GM18499 (cell line): Measurements from ENCODE around the gene ZBTB7C.

Experiments used
- ATAC-seq: cut with Tn5 transposase; IDR thresholded peaks from one replicate; pipeline ENCODE4 v1.9.1; 2021; ENCODE audit warnings: moderate number of reproducible peaks; ENCODE audit not compliant: insufficient read depth, unreplicated experiment

The ZBTB7C gene

GRCh38 chr18:48136827-48137373, 272.3 kb downstream of the ZBTB7C start:
- no peak for ATAC-seq

DNA sequence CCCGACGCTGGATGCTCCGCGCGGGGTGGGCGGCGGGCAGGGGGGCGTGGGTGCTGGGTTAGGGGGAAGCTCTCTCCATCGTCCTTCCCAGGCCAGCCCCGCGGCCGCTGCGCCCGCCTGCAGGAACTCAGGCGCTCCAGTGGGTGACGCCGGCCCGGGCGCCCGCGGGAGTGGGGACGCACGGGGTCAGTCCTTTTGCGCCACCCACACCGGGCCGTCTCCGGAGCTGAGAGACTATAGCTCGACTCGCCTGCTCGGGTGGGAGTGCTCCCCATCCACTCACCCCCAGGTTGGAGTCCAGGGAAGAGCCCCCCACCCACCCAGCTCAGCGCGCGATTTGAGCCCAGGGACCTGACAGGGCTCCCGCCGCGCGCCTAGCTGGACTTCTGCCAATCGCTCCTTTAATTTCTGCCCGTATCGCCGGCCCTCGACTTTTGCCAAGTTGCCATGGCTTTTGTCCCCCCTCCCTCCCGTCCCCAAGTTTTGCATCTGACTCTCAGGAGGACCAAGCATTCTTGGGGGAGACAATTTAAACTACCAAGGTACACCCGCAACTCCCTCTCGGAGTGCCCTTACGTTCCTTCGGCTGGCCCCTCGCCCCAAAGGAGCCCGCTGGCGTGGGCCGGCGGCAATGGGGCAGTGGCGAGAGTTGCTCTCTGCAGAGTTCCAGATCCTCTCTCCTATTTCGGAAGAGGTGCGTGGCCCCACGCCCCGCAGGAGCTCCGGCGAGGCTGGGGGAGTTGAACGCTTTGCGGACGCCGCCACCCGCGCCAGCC, 272.9 kb downstream of the ZBTB7C start:
- no peak for ATAC-seq

DNA sequence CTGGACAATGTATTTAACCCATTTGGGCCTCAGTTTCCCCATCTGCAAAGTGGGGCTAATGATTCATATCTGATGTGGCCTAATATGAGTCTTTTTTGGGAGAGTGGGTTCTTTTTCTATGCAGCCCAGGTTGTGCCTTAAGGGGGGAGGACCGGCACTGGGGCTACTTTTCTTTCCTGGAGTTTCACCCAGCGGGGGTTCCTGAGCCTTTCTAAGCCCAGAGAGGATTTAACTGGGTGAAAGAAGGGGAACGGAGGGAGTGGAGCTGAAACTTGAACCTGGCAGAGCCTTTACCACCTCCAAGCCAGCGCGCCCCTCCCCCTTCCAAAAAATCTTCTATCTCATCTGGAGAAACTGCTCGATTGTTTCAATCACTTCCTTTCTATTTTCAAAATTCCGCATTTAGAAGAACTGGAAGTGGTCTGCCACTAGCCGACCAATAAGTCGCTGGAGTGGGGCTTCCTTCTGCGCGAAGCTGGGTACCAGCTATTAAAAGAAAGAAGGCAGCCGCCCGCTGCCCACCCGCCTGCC, 273.7 kb downstream of the ZBTB7C start:
- no peak for ATAC-seq

DNA sequence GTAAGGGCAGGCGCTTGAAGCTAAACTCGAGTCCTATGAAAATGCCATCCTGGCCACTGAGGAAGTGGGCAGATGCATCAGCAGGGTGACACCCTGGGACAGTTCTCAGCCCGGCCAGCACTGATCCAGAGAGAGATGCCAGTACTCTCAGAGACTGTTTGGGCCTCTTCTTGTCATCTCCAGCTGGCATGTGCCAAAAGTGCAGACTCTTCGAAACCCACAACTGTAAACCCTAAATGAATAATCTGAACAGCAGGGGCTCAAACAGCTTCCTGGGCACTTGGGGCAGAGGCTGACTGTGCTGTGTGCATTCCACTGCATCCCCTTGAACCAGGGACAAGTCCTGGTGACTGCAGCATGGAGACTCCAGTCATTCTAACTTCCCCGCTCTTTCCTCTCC, 274.6 kb downstream of the ZBTB7C start:
- ATAC-seq, result no peak

DNA sequence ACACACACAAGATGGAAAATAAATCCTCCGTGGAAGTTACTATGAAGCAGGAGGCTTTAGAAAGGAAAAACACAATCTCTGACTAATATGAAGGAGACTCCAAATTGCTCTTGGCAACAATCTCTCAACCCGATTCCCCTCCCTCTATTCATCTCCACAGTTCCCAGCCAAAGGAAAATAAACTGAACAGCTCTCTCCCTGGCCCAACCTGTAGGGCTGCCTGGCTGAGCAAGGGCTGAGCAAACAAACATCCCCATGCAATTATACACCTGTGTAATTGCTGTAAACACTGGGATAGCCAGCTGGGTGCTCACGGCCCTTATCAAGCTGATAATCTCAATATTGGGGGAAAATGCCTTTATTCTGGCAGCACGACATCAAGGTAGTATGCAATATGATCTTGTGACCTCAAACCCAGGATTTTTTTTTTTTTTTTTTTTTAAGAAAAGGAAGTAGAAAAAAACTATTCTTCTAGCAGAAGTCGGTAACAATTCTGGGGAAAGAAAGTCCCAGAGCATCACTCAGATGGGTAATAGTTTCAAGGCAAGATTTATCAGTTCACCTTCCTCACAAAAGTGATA, 275.4 kb downstream of the ZBTB7C start:
- no peak for ATAC-seq

DNA sequence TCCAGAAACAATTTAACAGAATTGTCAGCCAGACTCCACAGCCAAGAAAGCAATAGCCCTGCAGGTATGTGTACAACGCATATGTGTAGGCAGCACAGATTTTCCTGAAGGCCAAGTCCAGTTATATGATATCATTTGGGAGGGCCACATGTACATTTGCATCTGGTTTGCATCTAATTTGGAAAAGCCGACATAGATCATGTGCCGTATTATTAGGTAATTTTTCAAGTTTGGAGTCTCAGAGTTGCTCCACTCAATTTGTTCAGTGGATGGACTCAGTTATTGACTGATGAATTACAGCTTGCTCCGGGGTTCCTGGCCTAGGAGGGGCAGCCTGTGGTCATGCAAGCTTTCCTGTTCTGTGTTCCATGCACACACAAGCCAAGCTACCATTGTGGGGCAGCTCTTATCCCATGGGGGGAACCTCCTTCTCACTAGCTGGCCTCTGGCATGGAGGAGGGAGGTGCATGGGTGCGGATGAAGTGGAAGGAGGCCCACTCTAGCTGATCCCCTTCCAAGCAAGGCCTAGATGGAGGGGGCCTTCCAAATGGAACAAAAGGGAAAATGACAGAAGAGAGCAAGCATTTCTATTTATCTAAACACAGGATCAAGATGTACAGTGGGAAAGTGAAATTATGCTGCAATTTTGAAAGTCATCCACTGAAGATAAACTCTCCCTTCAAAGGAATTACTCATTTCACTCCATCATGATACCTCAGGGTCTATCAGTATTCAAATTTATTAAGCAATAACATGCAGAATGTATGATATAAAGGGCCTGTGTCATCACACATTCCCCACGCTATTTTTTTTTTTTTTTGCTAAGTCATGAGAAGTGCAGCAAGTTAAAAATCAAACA, 276.2 kb downstream of the ZBTB7C start:
- ATAC-seq, result no peak

DNA sequence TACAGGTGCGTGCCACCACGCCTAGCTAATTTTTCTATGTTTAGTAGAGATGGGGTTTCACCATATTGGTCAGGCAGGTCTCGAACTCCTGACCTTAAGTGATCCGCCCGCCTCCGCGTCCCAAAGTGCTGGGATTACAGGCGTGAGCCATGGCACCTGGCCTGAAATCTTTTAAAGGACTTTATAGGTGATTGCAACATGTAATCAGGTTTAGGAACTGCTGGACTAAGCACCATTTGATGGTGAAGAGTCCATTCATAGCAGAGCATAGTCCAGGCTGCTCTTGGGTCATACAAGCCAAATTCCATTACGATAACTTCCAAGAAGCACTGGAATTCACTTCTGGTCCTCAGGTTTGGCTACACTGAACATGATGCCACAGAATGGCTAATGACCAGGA, 278.1 kb downstream of the ZBTB7C start:
- ATAC-seq, result no peak

GRCh38 chr18:48129621-48130082, 279.5 kb downstream of the ZBTB7C start:
- no peak for ATAC-seq

GRCh38 chr18:48127606-48128005, 281.6 kb downstream of the ZBTB7C start:
- ATAC-seq, result no peak

GRCh38 chr18:48126240-48126639, 282.9 kb downstream of the ZBTB7C start:
- no peak for ATAC-seq

- ATAC-seq, result no peak
These were observed 283.5 kb downstream of the ZBTB7C start for GRCh38 chr18:48125724-48126123.

DNA sequence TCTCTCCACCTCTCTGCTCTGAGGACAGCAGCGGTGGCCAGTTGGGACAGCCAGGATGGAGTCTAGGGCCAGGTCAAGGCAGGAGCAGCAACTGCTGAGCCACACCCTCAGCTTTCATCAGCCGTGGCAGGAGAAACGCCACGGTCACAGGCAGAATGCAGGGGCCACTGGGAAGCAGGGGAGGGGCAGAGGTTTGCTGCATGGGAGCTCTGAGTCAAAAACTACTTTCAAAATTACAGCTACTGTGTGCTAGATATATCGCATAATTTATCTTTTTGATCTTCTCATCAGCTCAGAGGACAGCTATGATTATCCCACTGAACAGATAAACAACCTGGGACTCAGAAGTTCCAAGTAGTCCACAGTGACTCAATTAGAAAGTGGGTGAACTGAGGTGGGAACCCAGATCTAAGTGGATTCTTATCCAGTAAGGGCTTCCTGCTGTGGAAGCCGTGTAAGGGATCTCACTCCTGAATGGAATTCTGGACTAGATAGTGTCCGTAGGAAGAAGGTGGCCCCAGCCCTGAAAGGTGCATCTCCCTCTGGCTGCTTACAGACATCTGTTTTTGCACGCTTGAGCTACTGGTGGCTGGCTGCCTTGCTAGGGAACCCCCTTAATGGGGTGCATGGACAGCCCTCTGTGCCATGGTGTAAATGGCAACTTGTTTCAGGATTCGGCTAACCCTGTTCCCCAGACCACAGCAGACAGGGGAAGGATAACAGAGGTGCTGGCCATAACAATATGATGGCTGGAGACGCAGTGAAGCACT, 284.1 kb downstream of the ZBTB7C start:
- ATAC-seq, result no peak

DNA sequence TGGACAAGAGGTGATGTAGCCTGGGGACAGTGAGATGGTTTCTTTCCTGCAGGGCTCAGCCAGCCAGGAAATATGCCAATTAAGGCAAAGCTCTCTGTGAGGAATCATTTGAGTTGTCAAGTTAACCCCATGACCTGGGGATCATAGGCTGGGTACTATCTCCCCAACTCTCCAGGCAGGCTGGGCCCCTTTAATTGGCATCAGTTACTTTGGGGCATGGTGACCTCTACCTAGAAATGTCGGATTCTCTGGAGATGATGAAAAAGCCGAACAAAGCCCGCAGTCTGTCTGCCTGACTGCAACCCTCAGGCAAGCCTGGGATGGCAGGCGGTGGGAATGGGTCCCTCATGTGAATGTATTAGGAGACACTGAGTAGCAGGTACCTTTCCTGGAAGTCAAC, 285.2 kb downstream of the ZBTB7C start:
- ATAC-seq, result no peak

GRCh38 chr18:48123324-48123723, 285.9 kb downstream of the ZBTB7C start:
- ATAC-seq, result no peak

- ATAC-seq, result no peak
These were observed 286.4 kb downstream of the ZBTB7C start for GRCh38 chr18:48122816-48123215.

GRCh38 chr18:48122376-48122775, 286.8 kb downstream of the ZBTB7C start:
- no peak for ATAC-seq

GRCh38 chr18:48121752-48122151, 287.4 kb downstream of the ZBTB7C start:
- ATAC-seq, result no peak

DNA sequence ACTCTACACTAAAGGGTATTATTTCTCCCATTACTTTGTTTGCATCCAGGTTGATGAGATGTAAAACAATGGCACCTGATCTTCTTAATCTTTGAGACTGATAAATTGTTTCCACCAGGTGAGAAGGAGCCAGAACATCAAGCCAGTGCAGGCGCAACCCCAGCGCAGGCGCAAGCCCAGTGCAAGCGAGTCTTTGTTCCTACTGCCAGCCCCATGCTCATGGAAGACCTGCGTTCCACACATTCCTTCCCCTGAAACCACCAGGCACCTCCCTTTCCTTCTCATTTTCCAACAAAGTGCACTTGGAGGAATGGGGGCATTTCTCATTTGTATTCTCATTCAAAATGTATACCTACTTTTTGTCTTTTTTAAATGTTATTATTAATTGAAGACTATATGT, 290.0 kb downstream of the ZBTB7C start:
- no peak for ATAC-seq

GRCh38 chr18:48116873-48117630, 292.1 kb downstream of the ZBTB7C start:
- ATAC-seq, result no peak
